HG03196 (cell line): ENCODE results near the gene TMED8.
"Not testable (repeated sequence)": the region's sequence is repeated elsewhere in the genome, so short reads cannot be mapped to it uniquely, and the experiment has no call there.

Source experiments
- ATAC-seq: cut with Tn5 transposase; IDR thresholded peaks from one replicate; pipeline ENCODE4 v1.9.1; 2021; ENCODE audit not compliant: unreplicated experiment

Gene TMED8, protein sequence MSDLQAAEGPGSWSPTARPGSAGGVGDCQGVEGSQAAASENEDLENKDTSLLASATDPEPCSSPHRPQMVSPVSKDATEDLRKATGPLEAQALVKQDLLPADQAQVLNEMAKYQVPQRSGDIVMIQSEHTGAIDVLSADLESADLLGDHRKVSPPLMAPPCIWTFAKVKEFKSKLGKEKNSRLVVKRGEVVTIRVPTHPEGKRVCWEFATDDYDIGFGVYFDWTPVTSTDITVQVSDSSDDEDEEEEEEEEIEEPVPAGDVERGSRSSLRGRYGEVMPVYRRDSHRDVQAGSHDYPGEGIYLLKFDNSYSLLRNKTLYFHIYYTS

DNA sequence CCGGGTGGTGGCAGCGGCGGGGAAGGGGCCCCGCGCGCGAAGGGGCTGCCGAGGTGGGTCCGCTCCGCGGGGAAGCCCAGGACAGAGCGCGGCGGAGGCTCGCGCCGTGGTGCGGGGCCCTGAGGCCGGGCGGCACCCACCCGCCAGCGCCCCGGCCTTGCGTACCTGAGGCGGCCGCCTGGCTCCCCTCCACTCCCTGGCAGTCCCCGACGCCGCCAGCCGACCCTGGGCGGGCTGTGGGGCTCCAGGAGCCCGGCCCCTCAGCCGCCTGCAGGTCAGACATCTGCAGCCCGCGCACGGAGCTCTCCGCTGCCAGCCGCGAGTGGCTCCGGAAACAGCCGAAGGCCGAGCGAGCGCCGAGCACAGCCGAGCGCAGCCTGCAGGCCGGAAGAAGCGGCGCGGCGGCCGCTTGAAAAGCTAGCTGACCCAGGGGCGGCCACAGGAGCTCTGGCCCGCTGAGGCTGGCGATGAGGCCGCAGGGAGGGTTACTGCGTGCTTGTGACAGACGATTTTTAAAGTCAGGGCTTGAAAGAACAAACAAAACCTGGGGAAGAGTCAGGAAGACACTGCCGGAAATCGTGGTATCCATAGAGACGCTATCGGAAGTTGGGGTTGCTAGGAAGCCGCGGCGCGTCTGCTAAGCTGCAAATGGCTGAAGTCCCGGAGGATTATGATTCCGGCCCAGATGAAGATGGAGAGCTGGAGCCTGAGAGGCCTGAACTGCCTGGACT, at the start of gene TMED8, which contains the start of gene SAMD15:
Gene TMED8, minus strand, starts transcription at position 324 of the 731 bp plus-strand sequence. Its CDS starts 41 bp downstream, at position 283.
Gene SAMD15, plus strand, starts transcription at position 609 of the 731 bp plus-strand sequence. Its CDS starts 40 bp downstream, at position 649.
- ATAC-seq = peak; percentile 82

DNA sequence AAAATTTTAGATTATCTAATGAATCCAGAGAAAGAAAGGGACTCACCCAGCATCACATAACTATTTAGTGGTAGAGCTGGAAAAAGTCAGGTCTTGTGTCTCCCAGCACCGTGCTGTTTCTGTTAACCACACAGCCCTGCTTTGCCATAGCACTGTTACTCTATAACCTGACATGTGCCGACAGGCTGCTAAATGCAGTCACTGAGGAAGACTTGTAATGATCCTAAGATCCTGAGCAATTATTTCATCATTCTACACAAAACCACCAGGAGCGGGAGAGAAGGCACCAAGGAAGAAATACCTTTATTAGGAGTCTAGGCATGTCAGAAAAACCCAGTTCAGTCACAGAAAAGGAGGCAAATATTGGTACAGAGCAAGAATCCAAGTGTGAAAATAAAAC, 49.5 kb upstream of the TMED8 start:
- ATAC-seq = no peak

DNA sequence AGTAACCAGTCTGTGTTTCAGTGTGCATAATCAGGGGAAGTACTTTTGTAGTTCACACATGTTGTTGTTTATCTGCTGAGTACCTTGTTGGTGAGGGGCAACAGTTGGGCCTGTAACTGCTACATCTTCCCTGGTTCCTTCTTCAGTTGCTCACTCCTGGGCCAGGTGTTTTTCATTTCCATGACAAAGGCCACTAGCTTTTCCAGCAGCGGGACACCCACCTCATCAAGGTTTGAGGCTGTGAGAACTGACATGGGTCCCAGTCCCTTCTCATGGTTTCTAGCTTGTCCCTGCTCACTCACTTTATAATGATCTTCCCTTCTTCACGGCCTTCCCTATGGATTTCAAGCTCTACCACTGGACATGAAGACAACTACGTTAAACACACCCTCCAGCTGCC, 48.0 kb upstream of the TMED8 start:
- no peak for ATAC-seq

DNA sequence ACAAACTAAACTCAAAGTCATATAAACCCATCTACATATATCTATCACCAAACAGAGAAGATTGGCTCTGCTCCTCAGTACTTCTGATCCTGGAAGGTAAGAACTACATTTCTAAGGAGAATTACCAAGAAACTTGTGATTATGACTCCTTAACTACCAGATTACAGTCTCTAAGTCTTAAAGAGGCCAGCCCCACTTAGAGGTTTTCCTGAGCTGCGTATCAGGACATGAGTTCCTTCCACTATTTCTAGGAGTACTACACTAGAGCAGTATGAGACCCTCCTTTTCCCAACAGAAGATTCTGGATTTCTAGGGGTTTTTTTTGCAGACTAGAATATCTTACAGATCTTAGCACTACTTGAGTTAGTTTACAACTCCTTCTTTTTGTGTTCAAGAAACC, 46.5 kb upstream of the TMED8 start, which contains the start of gene NOXRED1:
Gene NOXRED1, minus strand, starts transcription at position 101 of the 400 bp plus-strand sequence. CDS start 634 bp downstream, outside the sequence.
- no peak for ATAC-seq

DNA sequence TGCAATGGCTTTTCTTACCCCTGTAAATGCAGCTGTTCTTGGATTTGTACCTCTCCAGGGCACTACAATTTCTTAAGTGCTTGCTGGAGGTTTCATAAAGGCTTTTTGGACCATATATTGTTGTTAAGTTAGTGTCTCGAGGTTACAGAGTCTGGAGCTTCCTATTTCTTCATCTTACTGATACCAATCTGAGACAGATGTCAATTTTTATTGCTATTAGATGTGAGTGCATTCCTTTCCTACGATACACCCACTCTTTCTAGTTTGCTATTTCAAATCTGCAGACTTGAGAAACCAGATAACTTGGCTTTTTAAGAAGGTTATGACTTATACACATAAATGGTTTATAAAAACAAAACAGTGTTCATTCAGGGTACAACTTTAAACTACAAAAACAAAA, 44.3 kb upstream of the TMED8 start:
- no peak for ATAC-seq

DNA sequence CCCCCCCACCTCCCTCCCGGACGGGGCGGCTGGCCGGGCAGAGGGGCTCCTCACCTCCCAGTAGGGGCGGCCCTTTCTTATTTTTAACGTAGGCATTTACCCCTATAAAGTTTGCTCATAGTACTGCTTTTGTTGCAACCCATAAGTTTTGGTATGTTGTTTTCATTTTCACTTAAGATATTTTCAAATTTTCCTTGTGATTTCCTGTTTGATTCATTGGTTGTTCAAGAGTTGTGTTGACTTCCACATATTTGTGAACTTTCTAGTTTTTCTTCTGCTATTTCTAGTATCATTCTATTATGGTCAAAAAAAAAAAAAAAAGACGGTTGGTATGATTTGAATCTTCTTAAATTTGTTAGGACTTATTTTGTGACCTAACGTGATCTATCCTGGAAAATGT, 39.9 kb upstream of the TMED8 start:
- no peak for ATAC-seq

DNA sequence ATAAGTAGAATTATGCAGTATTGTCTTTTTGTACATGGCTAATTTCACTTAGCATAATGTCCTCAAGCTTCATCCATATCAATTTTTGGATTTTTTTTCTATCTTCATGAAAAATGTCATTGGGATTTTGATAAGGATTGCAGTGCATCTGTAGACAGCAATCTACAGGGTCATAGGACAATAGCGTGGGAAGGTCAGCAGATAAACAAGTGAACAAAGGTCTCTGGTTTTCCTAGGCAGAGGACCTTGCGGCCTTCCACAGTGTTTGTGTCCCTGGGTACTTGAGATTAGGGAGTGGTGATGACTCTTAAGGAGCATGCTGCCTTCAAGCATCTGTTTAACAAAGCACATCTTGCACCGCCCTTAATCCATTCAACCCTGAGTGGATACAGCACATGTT, 39.2 kb upstream of the TMED8 start:
- ATAC-seq = not testable (repeated sequence)

DNA sequence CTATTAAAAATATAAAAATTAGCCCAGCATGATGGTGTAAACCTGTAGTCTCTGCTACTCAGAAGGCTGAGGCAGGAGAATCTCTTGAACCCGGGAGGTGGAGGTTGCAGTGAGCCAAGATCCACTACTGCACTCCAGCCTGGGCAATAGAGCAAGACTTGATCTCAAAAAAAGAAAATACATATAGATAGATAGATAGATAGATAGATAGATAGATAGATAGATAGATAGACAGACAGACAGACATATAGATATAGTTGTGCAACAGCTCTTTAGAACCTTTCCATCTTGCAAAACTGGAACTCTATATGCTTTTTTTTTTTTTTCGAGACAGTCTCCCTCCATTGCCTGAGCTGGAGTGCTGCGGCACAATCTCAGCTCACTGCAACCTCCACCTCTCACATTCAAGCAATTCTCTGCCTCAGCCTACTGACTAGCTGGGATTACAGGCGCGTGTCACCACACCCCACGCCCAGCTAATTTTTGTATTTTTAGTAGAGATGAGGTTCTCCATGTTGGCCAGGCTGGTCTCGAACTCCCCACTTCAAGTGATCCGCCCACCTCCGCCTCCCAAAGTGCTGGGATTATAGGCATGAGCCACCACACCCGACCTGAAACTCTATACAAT, 38.6 kb upstream of the TMED8 start:
- ATAC-seq = not testable (repeated sequence)

DNA sequence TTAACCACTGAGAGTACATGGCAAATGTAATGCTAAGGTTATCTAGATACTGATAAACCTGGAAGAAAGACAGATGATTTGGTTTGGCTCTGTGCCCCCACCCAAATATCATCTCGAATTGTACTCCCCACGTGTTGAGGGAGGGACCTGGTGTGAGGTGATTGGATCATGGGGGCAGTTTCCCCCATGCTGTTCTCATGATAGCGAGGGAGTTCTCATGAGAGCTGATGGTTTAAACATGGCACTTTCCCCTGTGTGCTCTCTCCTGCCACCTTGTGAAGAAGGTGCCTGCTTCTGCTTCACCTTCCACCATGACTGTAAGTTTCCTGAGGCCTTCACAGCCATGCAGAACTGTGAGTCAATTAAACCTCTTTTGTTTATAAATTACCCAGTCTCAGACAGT, 32.2 kb upstream of the TMED8 start:
- no peak for ATAC-seq

DNA sequence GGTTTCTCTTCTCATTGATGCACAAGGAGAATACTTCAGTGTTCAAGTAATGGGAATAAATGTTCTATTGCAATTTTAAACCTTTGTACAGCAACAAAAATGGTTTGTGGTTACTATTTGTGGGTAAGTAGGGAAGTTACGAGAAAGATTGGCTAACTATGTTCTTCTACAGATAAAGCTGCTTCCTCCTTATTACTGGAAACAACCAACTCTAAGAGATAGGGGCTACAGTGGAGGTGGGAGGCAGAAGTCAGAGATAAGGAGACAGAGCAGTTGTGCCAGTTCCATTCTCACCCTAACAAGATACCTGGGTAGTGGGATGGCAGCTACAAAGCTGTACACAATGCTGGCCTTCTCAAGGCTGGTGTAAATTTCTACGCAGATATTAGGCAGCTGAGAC, 30.3 kb upstream of the TMED8 start:
- no peak for ATAC-seq

DNA sequence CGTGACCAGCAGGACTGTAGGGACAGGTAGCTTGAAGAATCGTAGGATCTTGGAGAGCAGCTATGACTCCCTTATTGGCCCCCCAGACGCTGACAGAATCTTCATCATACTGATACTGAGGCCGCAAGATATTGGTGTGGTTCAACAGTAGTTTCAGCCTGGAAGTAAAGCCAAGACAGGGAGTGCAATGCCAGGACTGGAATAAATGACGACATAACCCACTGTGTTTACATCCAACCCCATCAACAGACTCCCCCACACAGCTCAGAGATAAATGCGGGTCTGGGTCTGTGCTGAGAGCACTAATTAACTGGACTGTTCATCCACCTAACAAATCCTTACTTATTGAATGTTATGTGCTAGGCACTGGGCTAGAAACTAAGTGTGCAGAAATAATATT, 29.8 kb upstream of the TMED8 start:
- no peak for ATAC-seq

DNA sequence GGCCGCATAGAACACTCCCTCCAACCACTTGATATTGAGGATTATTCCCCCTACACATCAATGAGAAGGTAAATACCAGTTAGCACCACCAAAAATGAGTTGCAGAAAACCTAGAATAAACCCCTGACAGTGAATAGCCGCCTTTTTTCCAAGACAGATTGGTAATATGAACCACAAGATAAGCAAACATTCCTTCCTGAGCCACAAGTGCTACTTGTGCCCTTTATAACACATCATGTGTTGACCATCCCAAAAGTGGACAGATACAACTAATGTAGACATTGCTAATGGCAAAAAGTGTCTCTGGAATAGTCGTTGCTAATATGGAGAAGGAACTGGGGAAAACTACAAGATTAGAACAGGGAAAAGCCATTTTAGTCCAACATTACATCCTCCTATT, 29.2 kb upstream of the TMED8 start:
- no peak for ATAC-seq

DNA sequence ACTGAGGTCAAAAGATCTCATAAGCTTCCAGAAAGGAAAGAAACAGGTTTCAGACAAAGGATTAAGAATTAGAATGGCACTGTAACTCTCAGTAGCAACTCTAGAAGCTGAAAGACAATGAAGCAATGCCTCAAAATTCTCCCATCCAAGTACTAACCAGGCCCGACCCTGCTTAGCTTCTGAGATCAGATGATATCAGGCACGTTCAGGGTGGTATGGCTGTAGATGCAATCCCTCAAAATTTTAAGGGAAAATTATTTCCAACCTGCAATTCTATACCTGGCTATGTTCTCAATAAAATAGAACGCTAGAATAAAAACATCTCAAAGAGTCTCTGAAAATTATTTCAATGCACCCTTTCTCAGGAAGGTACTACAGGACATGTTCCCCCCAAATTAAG, 26.9 kb upstream of the TMED8 start:
- ATAC-seq = no peak

DNA sequence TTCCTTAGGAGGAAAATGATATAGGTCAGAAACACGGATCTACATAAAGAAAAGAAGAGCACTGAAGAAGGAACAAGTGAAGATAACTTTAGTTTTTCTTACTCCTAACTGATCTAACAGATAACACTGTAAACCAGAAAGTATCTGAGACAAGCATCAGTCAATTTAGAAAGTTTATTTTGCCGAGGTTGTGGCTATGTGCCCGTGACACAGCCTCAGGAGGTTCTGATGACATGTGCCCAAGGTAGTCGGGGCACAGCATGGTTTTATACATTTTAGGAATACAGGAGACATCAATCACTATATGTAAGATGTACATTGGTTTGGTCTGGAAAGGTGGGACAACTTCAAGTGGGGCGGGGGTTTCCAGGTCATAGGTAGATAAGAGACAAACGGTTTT, 23.3 kb upstream of the TMED8 start:
- ATAC-seq = no peak

DNA sequence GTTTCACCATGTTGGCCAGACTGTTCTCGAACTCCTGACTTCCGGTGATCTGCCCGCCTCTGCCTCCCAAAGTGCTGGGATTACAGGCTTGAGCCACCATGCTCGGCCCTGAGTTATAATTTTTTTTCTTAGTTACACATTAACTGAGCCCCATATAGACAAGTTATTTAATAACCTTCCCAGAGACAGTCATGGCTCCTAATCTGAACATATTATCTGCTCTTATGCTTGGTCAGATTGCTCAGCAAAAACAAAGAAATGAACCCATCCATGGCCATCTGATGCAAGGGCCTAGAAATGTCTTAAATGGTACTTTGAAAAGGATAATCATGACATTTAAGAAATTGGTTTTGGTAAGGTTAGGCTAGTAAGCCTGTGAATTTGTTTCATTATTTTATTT, 13.3 kb upstream of the TMED8 start:
- ATAC-seq = no peak

DNA sequence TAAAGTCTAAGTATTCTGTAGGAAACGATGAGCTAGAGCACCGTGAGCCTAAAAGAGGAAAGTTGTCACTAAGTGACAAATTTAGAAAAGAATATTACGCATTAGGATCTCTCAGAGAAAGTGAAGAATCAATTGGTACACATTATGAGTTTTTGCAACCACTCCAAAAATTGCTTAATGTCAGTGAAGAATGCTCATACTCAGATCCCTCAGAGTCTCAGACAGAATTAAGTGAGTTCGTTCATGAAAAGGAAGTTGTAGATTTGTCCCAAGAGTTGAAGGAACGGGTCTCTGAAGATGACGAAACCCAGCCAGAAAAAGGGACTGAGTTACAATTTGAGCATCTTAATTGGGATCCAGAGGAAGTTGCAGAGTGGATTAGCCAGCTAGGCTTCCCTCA, 1.8 kb upstream of the TMED8 start:
- no peak for ATAC-seq

DNA sequence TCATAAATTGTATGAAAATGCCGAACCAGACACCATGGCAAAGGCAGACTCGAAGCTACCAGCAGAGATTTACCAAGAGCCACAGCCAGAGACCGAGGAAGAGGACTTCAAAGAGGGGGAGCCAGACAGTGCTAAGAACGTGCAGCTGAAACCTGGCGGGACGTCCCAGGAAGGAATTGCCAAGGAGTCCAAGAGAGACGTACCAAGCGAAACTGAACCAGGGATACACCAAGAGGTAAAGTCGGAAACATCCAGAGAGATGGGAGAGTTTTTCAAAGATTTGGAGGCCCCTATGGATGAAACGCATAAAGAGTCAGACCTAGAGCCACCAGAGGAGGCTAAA, 579 bp upstream of the TMED8 start:
- no peak for ATAC-seq

DNA sequence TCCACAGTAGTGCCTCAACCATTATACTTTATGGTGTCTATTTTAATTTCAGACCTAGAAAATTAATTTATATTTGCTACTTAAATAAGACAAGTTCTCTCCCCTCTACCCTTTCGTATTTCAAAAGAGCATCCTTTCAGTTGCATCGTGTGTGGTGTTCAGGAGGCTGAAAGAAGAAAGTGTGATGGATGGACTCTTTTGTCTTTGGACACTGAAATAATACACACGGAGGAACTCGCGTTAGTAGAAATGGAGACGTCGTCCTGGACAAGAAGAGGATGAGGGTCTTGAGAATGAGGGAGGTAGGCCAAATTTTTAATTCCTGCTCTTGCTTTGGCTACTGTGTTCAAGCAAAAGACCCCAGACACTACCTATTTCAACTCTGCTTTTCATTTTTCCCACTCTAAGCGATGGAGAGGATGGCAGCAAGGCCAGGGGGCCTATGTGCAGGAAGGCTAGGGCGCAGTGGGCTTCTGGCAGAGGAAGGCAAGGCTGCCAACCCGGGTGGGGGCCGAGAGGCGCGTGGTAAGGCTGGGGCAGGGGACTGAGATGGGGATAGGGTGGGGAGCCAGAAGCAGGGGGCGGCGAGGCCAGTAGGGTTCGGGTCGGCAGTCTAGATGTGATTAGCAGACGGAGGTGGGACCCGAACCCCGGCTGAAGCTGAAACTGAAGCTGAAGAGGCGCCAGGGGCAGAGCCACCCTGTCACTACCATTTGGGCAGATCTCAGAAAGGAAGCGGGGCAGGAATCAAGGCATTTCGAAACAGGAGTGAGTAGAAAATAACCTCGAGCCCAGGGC, 722 bp downstream of the TMED8 start:
- ATAC-seq = peak; percentile 7

DNA sequence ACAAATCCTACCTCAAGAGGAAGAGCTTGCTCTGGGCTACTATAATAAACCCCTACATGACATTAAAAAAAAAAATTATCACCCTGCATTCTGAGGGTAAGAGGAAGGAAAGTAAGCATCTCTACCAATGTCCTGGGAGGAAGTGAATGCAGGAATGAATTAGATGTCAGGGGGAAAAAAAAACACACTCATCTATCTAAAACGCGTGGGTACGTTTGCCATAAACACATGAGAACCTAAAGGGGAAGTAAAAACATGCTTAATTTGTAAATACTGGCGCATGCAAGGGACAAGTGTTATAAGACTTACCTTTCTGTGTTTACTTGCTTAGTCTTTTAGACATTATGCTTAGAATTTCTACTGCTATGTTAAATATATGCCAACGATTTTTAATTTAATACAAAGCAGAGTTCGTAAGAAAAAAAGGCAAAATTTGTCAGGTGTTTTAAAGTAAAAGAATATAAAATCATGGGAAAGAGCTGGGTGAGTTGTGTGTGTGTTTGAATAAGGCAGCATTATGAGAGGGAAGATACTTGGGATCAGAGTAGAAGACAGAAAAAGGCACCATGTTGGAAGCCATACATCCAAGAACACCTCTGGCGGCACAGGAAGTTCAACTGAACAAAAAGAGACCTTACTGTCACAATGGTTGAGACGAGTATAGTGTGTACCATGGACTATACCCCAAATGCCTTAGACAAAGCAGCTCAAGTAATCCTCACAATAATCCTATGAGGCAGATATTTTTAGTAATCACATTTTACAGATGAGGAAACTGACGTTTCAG, 1.5 kb downstream of the TMED8 start:
- ATAC-seq = no peak

DNA sequence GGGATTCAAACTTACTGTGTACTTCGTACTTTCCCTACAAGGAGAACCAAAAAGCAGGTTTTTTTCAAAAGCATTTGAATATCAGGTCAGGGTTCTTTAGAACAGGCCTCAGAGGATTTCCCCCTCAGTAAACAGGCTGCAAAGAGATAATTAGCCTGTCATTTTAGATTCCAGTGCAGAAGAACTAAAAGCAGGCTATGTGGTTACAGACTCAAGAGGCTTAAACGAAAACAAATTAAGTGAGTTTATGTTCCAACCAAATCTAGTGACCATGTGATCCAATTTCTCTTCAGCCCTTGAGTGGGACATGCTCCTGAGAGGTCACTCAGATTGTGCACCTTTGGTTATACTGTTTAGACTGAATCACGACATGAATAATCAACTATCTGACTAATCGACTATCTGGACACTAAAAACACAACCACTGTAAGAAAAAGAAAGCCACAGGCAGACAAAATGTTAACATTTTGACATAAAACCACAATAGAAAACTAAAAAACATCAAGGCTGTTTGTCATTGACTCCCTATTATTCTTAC, 4.5 kb downstream of the TMED8 start:
- peak; percentile 47 for ATAC-seq
